ENCODE measurements around the gene TGFBR2.

Gene TGFBR2

DNA sequence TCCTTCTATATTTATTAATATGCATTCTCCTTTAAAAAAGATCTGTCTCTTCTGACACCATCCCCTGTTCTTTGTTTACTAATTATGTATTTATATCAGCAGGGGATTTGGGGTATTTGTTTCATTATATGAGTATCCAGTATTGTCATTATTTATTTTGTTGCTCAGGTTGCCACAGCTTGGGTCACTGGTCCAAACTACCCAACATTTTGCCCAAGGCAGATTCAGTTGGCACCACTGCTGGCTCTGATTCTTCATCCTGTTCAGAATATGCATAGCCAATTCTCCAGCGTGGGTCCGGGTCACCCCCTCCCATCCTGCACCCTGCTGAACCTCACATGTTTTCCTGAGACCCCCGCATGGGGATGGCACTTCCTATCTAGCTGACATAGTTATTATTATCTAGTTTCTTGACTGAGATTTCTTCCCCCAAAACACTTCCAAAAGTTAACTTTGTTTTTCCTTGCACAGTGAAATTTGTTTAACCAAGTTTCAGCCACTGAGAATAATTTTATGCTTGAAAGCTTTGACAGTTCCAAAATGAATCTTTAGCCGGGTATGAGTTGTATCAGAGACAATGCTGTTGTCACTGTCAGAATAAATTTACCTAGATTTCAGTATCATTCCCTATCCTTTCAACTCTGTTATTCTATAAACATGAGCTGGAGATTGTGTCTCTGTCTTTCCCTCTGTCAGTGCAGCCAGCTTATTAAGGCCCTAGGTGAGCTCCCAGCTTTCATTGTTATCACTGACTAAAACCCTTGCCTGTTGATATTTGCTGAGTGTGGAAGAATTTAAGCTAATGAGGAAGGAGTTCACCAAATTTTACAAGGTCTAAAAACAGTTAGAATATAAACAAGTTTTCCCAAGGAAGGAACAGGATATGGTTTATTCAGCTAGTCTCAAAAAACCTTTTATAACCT lies 70.3 kb downstream of the TGFBR2 start:
- no peak for DNase-seq

DNA sequence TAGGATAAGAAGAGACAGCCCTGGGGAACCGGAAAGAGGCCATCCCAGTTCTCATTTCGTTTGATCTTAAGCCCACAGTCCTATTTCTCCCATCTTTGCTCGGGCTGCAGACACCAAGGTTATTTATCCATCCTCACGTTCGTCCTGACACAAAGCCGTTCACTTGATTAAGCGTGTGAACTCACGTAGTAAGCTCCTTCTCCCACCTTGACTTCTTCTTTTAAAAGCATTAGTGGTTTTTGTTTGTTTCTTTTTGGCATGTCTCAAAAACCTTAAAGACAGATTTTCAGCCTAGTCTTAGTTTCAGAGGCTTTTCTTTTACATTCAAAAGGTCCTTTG lies 70.9 kb downstream of the TGFBR2 start:
- DNase-seq, result no peak

DNA sequence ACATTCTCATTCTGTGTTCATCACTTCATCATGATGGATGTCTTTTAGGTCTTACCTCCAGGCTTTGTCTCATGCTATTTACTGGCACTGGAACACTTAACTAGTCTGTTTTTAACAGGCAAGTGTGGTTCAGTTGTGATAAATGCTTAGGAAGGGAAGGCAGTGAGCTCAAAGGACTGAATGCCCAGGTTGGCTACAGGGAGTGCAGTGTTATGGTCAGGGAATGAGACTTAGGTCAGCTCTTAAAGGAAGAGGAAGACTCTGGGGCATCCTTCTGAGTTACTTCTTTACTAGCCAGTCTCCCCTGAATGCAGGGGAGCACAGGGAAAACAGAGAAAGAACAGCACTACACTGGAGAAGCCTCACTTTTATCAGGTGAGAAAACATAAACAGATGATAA lies 72.6 kb downstream of the TGFBR2 start:
- DNase-seq, result no peak

DNA sequence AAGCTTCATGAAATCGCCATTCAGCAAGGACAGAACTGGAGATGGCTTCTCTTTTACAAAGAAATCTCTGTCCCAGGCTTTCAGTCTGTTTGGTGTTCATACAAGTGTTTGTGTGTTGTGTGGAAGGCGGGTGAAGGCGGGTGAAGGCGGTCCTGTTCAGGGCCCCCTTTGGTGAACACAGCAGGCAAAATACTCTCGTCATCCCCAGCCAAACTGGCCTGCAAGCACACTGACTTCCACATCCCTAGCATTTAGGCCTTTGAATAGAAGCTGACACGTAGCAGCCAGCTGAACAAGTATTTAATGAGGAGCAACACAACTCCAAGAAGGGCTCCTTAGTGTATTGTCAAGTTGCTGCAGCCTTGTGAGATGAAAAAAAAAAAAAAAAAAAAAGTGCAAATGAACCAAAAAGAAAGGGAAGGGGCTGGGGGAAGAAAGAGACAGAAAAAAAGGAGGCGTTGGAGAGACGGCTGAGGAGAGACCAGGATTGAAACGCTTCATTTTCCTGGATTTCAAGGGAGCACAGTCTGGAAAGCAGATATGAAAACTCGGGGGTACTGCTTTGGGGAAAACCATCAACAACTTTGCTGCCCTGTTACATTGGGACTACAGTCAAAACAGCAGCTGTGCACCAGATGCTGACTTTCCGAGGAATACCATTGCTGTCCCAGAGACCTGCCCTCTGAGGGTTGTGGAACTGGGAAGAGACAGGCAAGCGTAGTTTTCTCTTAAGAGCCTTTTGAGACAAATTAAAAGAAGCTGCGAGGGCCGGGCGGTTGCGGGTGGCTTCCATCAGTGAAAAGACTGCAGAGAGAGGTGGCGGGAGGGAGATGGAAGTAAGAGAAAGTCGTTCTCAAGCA lies 74.6 kb downstream of the TGFBR2 start:
- DNase-seq, result no peak

DNA sequence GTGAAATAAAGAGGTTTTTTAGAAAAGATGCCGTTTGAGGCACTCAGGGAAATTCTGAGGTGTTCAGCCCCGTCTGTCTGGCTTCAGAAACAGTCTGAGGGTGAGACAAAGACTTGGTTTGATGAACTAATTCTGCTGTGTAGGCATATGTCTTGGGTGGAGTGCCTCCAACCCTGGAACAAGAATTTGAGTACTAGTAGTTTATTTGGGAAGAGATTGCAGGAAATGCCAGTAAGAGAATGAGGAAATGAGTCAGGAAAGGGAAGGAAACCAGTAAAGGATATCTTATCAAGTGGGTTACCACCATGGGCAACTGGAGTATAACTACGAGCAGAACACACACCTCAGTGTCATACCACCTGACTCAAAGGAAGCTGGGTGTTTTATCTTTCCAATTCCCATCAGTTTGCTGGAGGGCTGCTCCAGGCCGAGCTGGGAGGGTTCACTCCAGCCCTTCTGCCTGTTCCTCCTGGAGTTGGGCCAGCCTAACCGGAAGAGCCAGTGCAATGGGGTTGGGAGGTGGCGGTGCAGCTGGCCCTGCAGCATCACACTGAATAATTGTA lies 75.3 kb downstream of the TGFBR2 start:
- no peak for DNase-seq

DNA sequence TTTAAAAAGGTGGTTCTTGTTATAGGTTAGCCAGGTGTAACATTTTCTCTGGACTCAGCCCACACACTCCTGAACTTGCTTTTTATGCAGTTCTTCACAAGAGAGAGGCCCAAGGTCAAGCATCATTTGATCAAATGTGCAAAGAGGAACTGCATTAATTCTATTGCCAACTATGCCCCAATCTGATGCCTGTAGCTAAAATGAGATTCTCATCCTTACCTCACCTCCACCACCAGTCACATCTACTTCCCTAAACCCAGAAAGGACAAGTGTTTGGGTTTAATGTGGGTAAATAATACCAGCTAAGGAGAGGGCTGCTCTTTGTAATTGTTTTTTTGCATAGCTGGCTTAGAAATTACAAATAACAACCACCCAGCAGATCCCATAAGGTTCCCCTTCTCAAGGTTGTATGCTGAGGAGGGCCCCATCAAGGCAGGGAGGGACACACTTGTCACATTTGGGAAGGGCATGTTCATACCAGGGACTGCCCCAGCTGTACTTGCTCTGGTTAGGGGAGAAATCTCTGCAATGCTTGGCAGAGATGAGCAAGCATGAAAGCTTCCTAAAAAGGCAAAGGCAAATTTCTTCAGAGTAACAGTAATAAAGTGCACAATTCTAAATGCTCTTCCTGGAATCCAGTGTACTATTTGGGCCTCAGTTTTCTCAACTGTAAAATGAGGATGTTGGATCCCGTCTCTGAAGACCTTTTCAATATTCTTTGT lies 76.2 kb downstream of the TGFBR2 start:
- DNase-seq, result no peak

DNA sequence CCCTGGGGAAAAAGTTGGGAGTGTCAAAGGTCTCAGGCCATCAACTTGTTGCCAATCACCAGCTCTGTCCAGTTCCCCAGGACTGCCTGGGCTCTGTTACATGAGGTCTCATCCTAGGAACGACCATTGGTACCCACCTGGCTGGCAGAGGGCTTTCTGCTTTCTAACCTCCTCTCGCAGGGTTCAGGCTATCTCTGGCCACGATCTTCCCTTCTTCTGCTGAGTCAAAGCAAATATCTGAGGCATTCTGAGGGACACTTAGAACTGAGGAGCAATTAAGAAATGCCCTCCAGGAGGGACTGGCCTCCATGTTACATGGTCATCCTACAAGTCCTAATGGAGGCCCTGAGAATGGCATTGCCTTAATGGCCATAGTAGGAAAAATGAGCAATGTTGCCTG lies 77.4 kb downstream of the TGFBR2 start:
- DNase-seq, result no peak

DNA sequence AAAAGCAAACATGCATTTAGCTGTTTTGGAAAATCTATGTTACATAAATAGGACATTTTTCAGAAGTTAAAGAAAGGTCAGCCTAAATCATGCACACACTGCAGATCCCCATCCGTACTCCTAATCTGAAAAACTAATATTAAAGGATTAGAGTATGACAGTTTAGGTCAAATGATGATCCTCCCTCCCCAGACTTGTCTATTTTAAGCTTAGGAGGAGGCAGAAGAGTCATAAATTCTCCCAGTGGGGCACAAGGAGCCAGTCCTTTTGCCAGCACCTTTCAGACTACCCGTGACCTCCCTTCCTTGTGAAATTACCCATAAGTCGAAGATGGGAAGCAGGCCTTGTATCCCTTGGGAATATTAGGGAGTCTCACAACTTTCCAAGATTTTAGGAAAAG lies 78.0 kb downstream of the TGFBR2 start:
- no peak for DNase-seq

DNA sequence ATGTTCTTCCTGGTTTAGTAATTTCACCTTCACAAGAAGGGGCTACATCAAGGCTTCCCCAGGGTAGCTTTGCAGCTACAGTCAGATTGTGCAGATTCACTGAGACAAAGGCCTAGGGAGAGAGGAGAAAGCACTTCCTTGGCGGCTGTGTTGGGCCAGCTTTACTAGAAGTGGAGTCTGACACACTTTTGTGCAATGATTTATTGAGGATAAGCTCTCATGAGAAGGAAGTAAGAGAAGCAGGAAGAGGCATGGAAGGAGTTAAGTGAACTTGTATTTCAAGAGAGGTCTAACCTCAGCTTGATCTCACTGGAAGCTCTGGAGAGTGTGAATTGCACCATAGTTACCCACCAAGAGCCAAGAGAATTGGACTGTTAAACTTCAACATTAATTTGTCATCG lies 78.9 kb downstream of the TGFBR2 start:
- no peak for DNase-seq

DNA sequence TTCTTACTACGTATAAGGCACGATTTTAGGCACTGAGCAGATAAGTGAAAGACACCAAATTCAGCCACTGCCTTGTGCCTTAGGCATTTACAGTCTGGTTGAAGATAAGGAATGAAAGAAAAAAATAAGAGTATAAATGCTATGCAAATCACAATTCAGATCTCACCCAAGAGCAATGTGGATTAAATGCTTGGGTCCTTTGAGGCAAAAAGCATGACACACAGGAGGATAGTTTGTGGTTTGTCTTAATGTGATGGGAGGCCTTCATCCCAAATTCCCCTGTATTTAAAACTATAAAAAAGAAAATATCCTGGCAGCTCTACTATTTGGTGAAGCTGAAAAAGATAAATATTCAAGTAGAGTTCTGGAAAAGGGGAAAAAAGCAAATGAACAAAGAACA lies 79.8 kb downstream of the TGFBR2 start:
- DNase-seq, result no peak

DNA sequence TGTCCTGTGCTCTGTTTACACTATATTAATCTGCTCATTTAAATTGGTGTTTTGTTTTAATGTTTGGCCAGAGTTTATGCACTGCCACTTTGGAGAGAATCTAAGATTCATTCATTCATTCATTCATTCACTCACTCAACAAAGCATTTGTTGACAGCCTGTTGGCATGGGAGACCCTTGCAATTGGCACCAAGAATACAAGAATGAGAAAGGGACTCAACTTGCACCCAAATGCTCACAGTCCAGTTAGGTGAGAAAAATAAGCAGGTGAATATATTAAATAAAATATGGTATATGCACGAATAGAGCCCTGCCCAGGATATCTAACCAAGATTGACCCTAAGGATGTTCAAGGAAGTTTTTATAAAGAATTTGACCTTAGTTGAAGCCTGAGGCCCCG lies 80.4 kb downstream of the TGFBR2 start:
- DNase-seq, result no peak

DNA sequence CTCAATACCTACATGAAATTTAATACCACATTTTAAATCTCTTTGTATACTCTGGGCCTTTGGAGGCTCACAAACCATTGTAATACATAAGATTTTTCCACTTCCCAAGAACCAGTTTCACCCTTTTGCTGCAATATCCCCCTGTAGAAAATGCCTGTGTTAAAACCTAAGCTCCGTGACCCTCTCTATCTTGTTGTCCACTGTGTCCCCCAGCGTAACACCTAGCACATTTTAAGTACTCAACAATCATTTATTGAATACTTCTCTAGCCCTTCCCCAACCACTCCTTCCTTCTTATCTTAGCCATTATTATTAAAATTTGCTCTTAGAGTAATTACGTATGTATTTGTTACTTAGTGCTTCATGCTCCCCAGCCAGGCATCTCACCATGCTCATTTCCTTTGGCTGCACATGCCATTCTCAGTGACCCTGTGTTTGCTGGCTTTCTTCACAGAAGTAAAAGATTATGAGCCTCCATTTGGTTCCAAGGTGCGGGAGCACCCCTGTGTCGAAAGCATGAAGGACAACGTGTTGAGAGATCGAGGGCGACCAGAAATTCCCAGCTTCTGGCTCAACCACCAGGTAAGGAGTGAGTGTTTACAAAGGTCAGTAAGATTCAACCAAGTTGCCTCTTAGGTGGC lies 81.6 kb downstream of the TGFBR2 start:
- no peak for DNase-seq

DNA sequence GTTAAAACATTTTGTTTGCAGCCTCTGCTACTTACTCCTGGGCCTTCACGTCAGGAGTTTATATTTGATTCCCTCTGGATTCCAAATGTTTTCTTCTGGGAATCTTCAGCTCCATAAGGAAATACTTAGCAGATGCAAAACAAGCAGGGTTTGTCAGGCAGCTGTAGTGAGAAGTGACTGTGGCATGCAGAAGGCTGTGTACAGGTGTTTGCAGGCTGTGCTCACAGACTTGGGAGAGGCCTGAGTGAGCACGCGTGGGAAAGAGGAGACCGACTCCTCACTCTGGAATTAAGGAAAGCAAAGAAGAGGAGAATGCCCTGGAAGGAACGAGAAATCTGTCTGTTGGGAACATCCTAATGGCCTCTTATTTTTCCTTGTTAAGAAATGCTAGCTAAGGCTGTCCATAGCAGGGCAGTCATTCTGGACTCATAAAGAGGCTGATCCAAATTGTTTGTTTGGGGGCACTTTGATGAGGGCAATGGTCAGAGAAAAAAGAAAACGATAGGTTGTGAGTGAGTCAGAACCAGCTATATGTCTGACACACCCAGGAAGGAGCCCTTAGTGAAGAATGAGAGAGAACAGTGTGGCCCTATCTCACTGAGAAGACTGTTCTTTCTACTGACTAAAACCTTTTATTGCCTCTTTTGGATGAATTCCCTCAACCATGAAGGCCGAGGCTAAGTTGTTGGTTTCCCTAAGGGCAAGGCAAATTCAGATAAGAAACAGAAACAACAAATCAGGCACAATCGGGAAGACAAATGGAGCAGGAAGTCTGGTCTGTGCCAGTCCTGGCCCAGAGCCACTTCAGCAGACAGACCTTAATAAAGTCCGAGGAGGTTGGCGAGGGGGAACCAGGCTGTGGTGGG lies 82.6 kb downstream of the TGFBR2 start:
- no peak for DNase-seq

DNA sequence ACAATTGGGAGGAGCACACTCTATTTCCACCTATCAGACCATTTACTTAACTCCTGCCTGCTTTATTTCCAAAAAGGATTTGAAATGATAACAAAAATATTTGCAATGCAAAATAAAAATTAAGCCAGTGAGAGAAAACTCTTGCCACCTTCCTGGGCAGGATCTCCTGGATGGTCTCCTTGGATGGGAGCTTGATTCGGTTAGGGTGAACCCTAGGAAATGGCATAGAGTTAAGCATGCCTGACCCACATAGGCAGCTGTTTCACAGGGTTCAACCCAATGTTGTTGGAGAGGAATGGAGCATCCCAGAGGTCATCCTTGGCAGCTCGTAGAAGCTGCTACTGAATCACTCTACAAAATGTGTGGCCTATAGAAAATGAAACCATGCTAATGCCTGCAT lies 83.8 kb downstream of the TGFBR2 start:
- DNase-seq, result no peak

DNA sequence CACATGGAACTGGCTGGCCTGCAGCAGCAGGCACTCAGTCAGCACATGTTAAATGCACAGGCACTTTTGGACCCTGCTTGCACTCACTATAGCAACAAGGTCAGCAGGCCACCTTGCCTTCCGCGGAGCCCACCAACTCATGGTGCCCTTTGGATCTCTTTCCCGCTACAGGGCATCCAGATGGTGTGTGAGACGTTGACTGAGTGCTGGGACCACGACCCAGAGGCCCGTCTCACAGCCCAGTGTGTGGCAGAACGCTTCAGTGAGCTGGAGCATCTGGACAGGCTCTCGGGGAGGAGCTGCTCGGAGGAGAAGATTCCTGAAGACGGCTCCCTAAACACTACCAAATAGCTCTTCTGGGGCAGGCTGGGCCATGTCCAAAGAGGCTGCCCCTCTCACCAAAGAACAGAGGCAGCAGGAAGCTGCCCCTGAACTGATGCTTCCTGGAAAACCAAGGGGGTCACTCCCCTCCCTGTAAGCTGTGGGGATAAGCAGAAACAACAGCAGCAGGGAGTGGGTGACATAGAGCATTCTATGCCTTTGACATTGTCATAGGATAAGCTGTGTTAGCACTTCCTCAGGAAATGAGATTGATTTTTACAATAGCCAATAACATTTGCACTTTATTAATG lies 85.0 kb downstream of the TGFBR2 start:
- DNase-seq, result no peak

DNA sequence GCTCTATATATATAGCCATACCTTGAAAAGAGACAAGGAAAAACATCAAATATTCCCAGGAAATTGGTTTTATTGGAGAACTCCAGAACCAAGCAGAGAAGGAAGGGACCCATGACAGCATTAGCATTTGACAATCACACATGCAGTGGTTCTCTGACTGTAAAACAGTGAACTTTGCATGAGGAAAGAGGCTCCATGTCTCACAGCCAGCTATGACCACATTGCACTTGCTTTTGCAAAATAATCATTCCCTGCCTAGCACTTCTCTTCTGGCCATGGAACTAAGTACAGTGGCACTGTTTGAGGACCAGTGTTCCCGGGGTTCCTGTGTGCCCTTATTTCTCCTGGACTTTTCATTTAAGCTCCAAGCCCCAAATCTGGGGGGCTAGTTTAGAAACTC lies 85.5 kb downstream of the TGFBR2 start:
- no peak for DNase-seq

DNA sequence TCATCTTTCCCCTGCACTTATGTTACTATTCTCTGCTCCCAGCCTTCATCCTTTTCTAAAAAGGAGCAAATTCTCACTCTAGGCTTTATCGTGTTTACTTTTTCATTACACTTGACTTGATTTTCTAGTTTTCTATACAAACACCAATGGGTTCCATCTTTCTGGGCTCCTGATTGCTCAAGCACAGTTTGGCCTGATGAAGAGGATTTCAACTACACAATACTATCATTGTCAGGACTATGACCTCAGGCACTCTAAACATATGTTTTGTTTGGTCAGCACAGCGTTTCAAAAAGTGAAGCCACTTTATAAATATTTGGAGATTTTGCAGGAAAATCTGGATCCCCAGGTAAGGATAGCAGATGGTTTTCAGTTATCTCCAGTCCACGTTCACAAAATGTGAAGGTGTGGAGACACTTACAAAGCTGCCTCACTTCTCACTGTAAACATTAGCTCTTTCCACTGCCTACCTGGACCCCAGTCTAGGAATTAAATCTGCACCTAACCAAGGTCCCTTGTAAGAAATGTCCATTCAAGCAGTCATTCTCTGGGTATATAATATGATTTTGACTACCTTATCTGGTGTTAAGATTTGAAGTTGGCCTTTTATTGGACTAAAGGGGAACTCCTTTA lies 86.2 kb downstream of the TGFBR2 start:
- DNase-seq, result no peak

DNA sequence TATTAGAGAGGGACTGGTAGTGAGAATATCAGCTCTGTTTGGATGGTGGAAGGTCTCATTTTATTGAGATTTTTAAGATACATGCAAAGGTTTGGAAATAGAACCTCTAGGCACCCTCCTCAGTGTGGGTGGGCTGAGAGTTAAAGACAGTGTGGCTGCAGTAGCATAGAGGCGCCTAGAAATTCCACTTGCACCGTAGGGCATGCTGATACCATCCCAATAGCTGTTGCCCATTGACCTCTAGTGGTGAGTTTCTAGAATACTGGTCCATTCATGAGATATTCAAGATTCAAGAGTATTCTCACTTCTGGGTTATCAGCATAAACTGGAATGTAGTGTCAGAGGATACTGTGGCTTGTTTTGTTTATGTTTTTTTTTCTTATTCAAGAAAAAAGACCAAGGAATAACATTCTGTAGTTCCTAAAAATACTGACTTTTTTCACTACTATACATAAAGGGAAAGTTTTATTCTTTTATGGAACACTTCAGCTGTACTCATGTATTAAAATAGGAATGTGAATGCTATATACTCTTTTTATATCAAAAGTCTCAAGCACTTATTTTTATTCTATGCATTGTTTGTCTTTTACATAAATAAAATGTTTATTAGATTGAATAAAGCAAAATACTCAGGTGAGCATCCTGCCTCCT lies 87.2 kb downstream of the TGFBR2 start:
- DNase-seq, result no peak

DNA sequence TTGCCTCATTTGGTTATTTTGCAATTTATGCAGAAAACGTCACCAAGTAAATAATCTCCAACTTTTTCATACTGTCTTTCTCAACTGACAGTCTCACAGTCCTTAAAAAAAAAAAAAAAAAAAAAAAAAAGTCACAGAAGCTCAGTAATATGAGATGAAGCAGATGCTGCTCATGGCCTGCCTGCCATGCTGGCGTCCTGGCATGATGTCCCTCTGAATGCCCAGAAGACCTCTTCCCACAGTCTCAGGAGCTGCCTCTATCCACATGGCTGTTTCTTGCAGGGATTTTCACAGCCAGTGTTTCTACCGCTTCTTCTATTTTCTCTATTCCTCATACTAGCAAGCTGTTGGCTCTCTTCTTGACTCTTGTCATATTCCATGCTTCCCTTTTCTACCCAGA lies 87.7 kb downstream of the TGFBR2 start:
- DNase-seq, result no peak

DNA sequence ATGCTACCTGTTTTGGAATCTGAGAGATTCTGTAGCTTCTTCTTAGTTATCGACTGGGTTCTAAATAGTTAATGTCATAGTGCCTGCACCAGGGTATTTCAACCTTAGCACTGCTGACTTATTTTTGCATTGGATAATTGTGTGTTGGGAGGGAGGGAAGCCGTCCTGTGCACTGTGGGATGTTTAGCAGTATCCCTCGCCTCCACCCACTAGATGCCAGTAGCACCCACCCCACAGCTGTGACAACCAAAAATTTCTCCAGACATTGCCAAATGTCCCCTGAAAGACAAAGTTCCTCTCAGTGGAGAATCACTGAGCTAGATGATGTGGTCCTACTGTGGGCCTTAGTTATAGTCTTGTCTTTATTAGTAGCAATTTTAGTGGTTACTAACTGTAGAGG lies 88.3 kb downstream of the TGFBR2 start:
- DNase-seq, result no peak
